ENCODE measurements around the gene OR51I1.

Gene OR51I1

DNA sequence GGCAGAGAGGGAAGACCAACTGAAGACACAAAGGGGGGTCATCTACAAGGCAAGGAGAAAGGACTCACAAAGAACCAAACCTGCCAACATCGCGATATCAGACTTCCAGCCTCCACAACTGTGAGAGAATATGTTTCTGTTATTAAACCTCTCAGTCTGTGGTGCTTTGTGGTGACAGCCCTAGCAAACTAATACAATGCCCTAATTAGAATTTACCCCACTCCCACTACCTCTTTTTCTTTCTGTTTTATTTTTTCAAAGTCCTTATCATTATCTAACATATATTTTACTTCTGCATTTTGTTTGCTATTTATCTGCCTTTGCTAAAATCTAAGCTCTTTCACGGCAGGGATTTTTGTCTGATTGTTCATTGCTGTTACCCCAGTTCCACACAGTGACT, 44.7 kb upstream of the OR51I1 start:
- no peak for TF ChIP-seq FOXA1 (IDR thresholded peaks at IDR 0.05)
- ChIA-PET POLR2A (no interaction called here), CTCF (no interaction called here)
- no peak for DNase-seq (ENCODE audit: extremely low spot score)

DNA sequence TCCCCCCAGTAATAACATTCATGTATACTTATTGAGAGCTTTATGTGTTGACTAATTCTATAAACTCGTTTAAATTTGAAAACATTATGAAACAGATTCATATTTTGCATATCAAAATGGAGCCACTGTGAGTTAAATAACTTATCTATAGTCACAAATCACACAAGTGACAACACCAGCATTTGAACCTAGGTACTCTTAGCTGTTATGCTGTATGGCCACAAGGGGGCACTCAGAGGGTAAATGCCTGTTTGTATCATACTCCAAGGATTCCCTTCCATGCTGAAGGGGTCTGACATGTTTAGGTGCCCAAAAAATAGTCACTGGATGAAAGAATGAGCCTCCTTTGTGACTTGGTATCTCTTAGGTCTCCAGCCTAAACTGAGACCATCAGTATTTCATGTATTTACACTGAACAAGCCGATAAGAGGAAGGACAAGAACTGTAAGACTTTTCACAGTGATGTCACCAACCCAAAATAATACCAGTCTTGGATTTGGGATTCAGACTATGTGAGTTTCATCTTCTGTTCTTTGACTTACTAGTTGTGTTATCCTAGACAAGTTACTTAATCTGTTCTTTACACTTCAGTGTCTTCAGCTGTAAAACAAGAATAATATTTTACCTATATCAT, 35.0 kb upstream of the OR51I1 start:
- TF ChIP-seq NFRKB (IDR thresholded peaks at IDR 0.05) (no peak), ZNF384 (IDR thresholded peaks at IDR 0.05) (no peak)
- DNase-seq (ENCODE audit: extremely low spot score) = peak; percentile 49
- POLR2A ChIA-PET = no interaction called here
- CTCF ChIA-PET = interaction anchor here (0.7 kb wide), 1 partner anchor 79 kb away, joined by 3 read pairs; no protein-coding TSS in a partner anchor

DNA sequence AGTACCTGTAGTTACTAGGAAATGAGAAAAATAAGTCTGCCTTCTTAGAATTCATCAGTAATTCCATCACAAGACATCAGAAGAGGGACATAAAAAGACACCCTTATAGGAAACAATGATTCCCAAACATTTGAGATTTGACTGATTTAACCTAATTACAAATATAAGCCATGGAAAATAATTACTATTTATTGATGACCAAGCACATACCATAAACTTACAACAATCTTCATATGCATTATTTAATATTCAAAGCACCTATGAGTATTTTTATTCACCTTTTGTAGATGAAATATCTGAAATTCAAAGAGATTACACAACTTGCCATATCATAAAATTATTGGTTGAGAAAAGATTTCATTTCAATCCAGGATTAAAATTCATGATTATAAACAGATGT, 32.6 kb upstream of the OR51I1 start:
- DNase-seq (ENCODE audit: extremely low spot score) = no peak
- POLR2A ChIA-PET = no interaction called here
- CTCF ChIA-PET = no interaction called here
- TF ChIP-seq HDGF (IDR thresholded peaks at IDR 0.05; ENCODE audit: borderline replicate concordance) (no peak), FOXK2 (IDR thresholded peaks at IDR 0.05) (no peak), FOXA1 (IDR thresholded peaks at IDR 0.05) (no peak), TARDBP (IDR thresholded peaks at IDR 0.05) (no peak), L3MBTL2 (conservative IDR thresholded peaks at IDR 0.05) (no peak), FOXM1 (IDR thresholded peaks at IDR 0.05; ENCODE audit: borderline replicate concordance) (no peak), ARNT (IDR thresholded peaks at IDR 0.05) (no peak), SP1 (IDR thresholded peaks at IDR 0.05) (no peak)
- TF ChIP-seq, protein P1, sequence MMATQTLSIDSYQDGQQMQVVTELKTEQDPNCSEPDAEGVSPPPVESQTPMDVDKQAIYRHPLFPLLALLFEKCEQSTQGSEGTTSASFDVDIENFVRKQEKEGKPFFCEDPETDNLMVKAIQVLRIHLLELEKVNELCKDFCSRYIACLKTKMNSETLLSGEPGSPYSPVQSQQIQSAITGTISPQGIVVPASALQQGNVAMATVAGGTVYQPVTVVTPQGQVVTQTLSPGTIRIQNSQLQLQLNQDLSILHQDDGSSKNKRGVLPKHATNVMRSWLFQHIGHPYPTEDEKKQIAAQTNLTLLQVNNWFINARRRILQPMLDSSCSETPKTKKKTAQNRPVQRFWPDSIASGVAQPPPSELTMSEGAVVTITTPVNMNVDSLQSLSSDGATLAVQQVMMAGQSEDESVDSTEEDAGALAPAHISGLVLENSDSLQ (IDR thresholded peaks at IDR 0.05) = no peak

DNA sequence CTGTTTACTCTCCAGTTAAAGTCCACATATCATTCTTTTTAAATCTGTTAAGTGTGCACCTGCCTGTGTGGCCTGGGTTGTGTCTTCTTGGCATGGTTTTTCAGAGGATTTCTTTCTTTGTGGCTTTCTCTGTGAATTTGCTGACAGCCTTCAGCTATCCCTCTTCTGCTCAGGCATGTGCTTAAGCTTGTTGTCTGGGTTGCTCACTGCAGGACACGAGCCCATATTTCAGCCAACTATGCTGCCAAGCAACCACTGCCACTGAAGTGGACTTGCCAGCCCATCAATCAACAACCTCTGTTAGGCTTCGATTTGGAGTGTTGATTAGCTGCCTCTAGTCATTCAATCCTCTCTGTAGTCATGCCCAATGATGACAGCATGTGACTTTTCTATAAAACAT, 26.2 kb upstream of the OR51I1 start:
- POLR2A ChIA-PET = no interaction called here
- no peak for DNase-seq (ENCODE audit: extremely low spot score)
- TF ChIP-seq ELF4 (IDR thresholded peaks at IDR 0.05) (no peak), SP1 (IDR thresholded peaks at IDR 0.05) (no peak), NFRKB (IDR thresholded peaks at IDR 0.05) (no peak), BHLHE40 (IDR thresholded peaks at IDR 0.05; ENCODE audit: borderline replicate concordance) (no peak), L3MBTL2 (conservative IDR thresholded peaks at IDR 0.05) (no peak), ZNF384 (IDR thresholded peaks at IDR 0.05) (no peak), CTBP1 (IDR thresholded peaks at IDR 0.05; ENCODE audit: borderline replicate concordance) (no peak), TARDBP (IDR thresholded peaks at IDR 0.05) (no peak), FOXM1 (IDR thresholded peaks at IDR 0.05; ENCODE audit: borderline replicate concordance) (no peak), ARNT (IDR thresholded peaks at IDR 0.05) (no peak), FOXA1 (IDR thresholded peaks at IDR 0.05) (no peak), SUZ12 (IDR thresholded peaks at IDR 0.05) (no peak)
- TF ChIP-seq, protein P1 (IDR thresholded peaks at IDR 0.05) = no peak
- CTCF ChIA-PET = no interaction called here

DNA sequence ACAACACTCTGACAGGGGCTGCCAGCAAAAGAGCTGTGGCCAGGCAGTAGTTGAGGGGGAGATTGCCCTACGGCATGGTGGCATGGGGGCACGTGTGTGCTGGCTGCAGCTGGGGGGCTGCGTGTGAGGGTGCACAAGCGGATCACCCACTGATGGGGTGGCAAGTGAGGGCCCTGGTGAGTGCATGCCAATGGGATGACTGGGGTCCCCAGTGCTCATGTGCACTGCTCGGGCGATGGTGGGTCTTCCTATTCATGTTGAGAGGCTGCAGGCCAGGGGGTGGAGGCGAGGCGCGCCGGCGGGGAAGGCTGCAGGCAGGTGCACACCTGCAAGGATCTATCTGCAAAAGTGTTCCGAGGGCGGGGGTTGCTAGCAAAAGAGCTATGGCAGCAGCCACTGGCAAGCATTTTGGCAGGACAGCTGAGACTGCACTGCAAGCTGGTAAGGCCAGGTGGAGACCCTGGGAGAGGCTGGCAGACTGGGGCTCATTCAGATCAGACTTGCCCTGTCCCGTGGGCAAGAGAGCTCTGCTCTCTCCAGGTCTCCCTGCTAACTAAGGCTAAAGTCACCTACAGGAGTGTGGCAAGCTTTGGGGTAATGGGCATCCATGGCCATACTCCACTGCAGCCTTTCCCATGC, 19.8 kb upstream of the OR51I1 start:
- TF ChIP-seq ARNT (IDR thresholded peaks at IDR 0.05) (no peak), CTBP1 (IDR thresholded peaks at IDR 0.05; ENCODE audit: borderline replicate concordance) (no peak), ELF4 (IDR thresholded peaks at IDR 0.05) (no peak), SUZ12 (IDR thresholded peaks at IDR 0.05) (no peak), FOXK2 (IDR thresholded peaks at IDR 0.05) (no peak), ZNF384 (IDR thresholded peaks at IDR 0.05) (no peak), SP1 (IDR thresholded peaks at IDR 0.05) (no peak), L3MBTL2 (conservative IDR thresholded peaks at IDR 0.05) (no peak), NFRKB (IDR thresholded peaks at IDR 0.05) (no peak), HDGF (IDR thresholded peaks at IDR 0.05; ENCODE audit: borderline replicate concordance) (no peak), TARDBP (IDR thresholded peaks at IDR 0.05) (no peak), BHLHE40 (IDR thresholded peaks at IDR 0.05; ENCODE audit: borderline replicate concordance) (no peak), FOXM1 (IDR thresholded peaks at IDR 0.05; ENCODE audit: borderline replicate concordance) (no peak), LEF1 (IDR thresholded peaks at IDR 0.05; ENCODE audit: borderline replicate concordance) (no peak), FOXA1 (IDR thresholded peaks at IDR 0.05) (no peak)
- TF ChIP-seq, protein P1 (IDR thresholded peaks at IDR 0.05) = no peak
- CTCF ChIA-PET = no interaction called here
- DNase-seq (ENCODE audit: extremely low spot score) = no peak
- POLR2A ChIA-PET = no interaction called here

DNA sequence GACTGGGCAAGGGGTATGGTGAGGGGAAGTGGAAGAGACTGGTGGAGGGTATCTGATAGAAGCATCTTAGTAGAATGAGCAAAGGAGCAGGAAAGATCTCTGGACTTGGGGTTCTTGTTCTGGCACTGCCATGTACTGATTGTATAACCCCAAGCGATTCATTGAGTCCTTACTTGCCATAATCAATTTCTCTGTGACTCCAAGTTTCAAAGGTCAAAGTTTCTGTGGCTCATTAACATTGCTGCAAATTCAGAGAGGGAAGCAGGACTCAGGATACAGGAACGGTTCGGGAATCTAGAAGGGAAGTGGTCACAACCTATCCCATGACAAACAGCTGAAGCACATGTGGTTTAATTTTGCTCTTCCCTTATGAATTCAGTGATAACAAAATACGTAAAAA, 8.1 kb upstream of the OR51I1 start:
- ChIA-PET POLR2A (no interaction called here), CTCF (no interaction called here)
- DNase-seq (ENCODE audit: extremely low spot score) = no peak
- no peak for TF ChIP-seq FOXM1 (IDR thresholded peaks at IDR 0.05; ENCODE audit: borderline replicate concordance)
- no peak for TF ChIP-seq SUZ12 (IDR thresholded peaks at IDR 0.05)
- TF ChIP-seq CTBP1 (IDR thresholded peaks at IDR 0.05; ENCODE audit: borderline replicate concordance) = no peak
- no peak for TF ChIP-seq LEF1 (IDR thresholded peaks at IDR 0.05; ENCODE audit: borderline replicate concordance)
- TF ChIP-seq, protein P1 (IDR thresholded peaks at IDR 0.05) = no peak

All from HEK293T (cell line).